Daoy (cell line): ENCODE data around the gene LILRA1. TPM values are rescaled to one million over a fixed set of nuclear protein-coding genes. Genes with fewer than 3 reads are reported as not detected.
"Not testable (repeated sequence)": the region's sequence is repeated elsewhere in the genome, so short reads cannot be mapped to it uniquely, and the experiment has no call there.

Experiments
- DNase-seq: peaks from one replicate; pipeline ENCODE4 v3.0.0-alpha.2; 2015; ENCODE audit warnings: low read depth
- total RNA-seq: library from RNA; depleted of rRNA; stranded (reverse); fragments of >200 nt; shearing (Covaris generic); gene quantifications from 2 replicates; pipeline ENCODE4 v1.2.3, GENCODE V29; 2014; rRNA removed

Gene LILRA1
- not detected in 2 replicates for total RNA-seq

- DNase-seq, result not testable (repeated sequence)
Observed at GRCh38 chr19:54593445-54593844, at the start of gene LILRA1. Gene LILRA1 (plus strand): TSS chr19:54593632. CDS start chr19:54594245, 613 bp downstream.

- DNase-seq, result no peak
Observed at GRCh38 chr19:54548806-54549205, 44.6 kb upstream of the LILRA1 start.

- DNase-seq, result no peak
Observed at GRCh38 chr19:54549224-54549623, 44.2 kb upstream of the LILRA1 start.

- DNase-seq, result no peak
Observed at GRCh38 chr19:54551293-54551692, 42.1 kb upstream of the LILRA1 start.

GRCh38 chr19:54551950-54552912 lies 41.2 kb upstream of the LILRA1 start:
- no peak for DNase-seq

- no peak for DNase-seq
Observed at GRCh38 chr19:54552913-54553310, 40.5 kb upstream of the LILRA1 start.

GRCh38 chr19:54554006-54554405 lies 39.4 kb upstream of the LILRA1 start:
- peak; percentile 55 for DNase-seq

- DNase-seq, result no peak
Observed at GRCh38 chr19:54554896-54555295, 38.5 kb upstream of the LILRA1 start.

- no peak for DNase-seq
Observed at GRCh38 chr19:54556194-54556593, 37.2 kb upstream of the LILRA1 start.

GRCh38 chr19:54558339-54558738 lies 35.1 kb upstream of the LILRA1 start:
- DNase-seq, result no peak

GRCh38 chr19:54560881-54561385 lies 32.5 kb upstream of the LILRA1 start:
- DNase-seq, result peak; percentile 68

- peak; percentile 89 for DNase-seq
Observed at GRCh38 chr19:54561840-54562239, 31.6 kb upstream of the LILRA1 start.

GRCh38 chr19:54563206-54563605 lies 30.2 kb upstream of the LILRA1 start:
- not testable (repeated sequence) for DNase-seq

- DNase-seq, result no peak
Observed at GRCh38 chr19:54570316-54570715, 23.1 kb upstream of the LILRA1 start.

GRCh38 chr19:54571715-54572615 lies 21.5 kb upstream of the LILRA1 start:
- DNase-seq, result not testable (repeated sequence)

- DNase-seq, result no peak
Observed at GRCh38 chr19:54572696-54573311, 20.6 kb upstream of the LILRA1 start.

- no peak for DNase-seq
Observed at GRCh38 chr19:54573330-54573872, 20.0 kb upstream of the LILRA1 start, which contains the start of gene LILRA2. Gene LILRA2 (plus strand): TSS chr19:54573790. CDS start chr19:54573879, 89 bp downstream.

- no peak for DNase-seq
Observed at GRCh38 chr19:54574051-54574450, 19.4 kb upstream of the LILRA1 start.

- DNase-seq, result no peak
Observed at GRCh38 chr19:54574527-54575056, 18.8 kb upstream of the LILRA1 start.

- DNase-seq, result not testable (repeated sequence)
Observed at GRCh38 chr19:54575205-54575604, 18.2 kb upstream of the LILRA1 start.
